Measurements from ENCODE around the gene KNDC1.

KNDC1 gene

DNA sequence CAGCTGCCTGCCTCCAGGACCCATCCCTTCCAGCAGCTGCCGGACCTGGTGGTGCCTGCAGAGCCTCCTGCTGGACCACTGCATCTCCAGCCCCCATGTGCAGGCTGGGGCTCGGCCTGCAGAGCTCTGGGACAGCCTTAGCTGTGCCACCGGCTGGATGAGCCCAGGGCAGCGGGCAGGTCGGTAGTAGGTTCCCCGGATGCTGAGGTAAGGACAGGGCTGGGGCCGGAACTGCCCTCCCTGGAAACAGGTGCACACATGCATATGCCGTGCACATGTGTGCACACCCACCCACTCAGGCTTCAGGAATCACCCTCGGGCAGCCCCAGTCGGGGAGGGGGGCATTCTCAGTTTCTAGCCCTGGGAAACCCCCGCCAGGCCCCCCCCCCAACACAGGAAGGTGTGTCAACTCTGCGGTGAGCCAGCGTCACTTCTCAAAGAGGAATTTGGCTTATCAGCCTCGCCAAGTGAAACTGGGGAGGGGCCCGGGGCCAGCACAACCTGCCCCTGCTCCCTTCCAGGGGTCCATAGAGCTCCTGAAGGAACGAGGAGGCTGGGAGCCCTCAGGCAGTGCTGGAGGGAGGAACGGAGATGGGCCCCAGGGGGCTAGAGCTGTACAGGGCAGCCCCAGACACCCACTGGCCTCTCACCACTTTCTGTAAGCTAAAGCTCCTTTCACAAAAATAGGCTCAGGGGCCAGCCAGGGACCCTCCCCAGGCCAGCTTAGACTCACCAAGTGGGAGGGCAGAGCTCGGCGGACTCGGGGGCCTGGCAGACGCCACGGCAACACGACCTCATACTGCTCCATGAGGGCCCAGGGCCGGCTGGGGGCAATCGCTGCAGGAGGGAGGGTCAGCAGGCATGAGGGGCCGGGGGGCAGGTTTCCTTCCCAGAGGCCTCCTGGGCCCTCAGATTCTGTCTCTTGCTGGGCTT is 115.0 kb downstream of the KNDC1 start:
- no peak for TF ChIP-seq GATA2 (IDR thresholded peaks at IDR 0.05; ENCODE audit: low read depth, low read length)
- TF ChIP-seq GATA3 (IDR thresholded peaks at IDR 0.05; ENCODE audit: low read depth, low read length), result no peak

DNA sequence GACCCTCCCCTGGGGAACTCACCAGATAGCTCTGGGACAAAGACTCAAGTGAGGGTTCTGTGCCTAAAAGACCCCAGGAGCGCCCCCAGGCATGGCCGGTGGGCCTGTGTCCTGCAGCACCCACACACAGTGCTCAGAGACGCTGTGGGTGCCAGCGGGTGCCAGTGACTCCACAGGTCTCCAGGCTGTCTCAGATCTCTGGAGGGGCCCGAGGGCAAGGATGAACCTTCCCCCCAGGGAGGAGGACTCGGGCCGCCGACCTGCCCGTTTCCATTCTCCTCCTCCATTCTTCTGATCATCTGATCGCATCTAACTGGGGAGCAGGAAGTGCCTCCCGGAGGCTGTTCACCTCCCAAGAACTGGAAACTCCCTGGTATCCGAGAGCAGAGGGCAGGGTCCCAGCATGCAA is 115.7 kb downstream of the KNDC1 start:
- TF ChIP-seq GATA2 (IDR thresholded peaks at IDR 0.05; ENCODE audit: low read depth, low read length) (no peak), GATA3 (IDR thresholded peaks at IDR 0.05; ENCODE audit: low read depth, low read length) (no peak)

Data from SH-SY5Y (cell line).